ENCODE results near the gene DDX39A. TPM values are rescaled to one million over a fixed set of nuclear protein-coding genes. Genes with fewer than 3 reads are reported as not detected.

DDX39A gene
- total and polyA plus RNA-seq, 2 of the 8 experiments (the other 6 are each of a cell fraction or from before 2014, with no cell fraction given): 139 TPM

GRCh38 chr19:14363183-14364097 is 55.7 kb downstream of the DDX39A start:
- Histone ChIP-seq H3K4ac (replicated peaks; ENCODE audit: insufficient read length, low read depth, low read length) (no peak overlapping the region), H3K9me3 (ENCODE audit: insufficient read depth in 2 of 2, low read depth in 1 of 2, low read length in 1 of 2) (no peaks in the 10 kb centered on the region), H3K4me3 (ENCODE audit: extremely low read depth in 1 of 4, insufficient read depth in 2 of 4, low read depth in 3 of 4, low read length in 4 of 4) (peak overlapping the region; percentile 39 to 75 (median 71)), H4K5ac (ENCODE audit: insufficient read length, low read depth, low read length) (peak overlapping the region; percentile 50), H3K9ac (replicated peaks in 1 of 4; ENCODE audit: extremely low read depth in 1 of 4, low read depth in 3 of 4, low read length in 3 of 4) (peak overlapping the region; percentile 76 to 84 (median 80)), H2BK5ac (ENCODE audit: low read depth, low read length) (peak overlapping the region; percentile 91; the same call in 1 of the 2 replicates), H2AFZ (ENCODE audit: low read length) (no peak overlapping the region), H4K20me1 (replicated peaks in 1 of 2; ENCODE audit: control insufficient read depth in 1 of 2, insufficient read depth in 2 of 2, low read length in 2 of 2) (no peaks in the 10 kb centered on the region), H3K4me1 (replicated peaks in 1 of 4; ENCODE audit: control insufficient read depth in 3 of 4, insufficient read depth in 4 of 4, low read length in 3 of 4) (peaks cover 0 to 5% (median 2%) of the 10 kb centered on the region in 4 experiments; a peak in 3 of 7 replicates), H2BK20ac (ENCODE audit: low read length) (no peak overlapping the region), H3K56ac (replicated peaks; ENCODE audit: insufficient read length, low read depth, low read length) (no peak overlapping the region), H3K14ac (ENCODE audit: insufficient read length) (no peak overlapping the region), H4K91ac (replicated peaks; ENCODE audit: insufficient read length, low read length) (peak overlapping the region; percentile 91), H3K23ac (ENCODE audit: insufficient read length) (no peak overlapping the region), H3K18ac (ENCODE audit: extremely low read depth, low read length) (peak overlapping the region; percentile 64), H3K27ac (ENCODE audit: low read depth, low read length) (peak overlapping the region; percentile 86; the same call in 1 of the 2 replicates), H3K79me2 (ENCODE audit: control insufficient read depth in 1 of 2, insufficient read depth in 2 of 2, low read length in 2 of 2) (no peaks in the 10 kb centered on the region), H3K27me3 (replicated peaks in 1 of 4; ENCODE audit: control insufficient read depth in 3 of 4, extremely low read depth in 1 of 4, insufficient read depth in 3 of 4, low read length in 3 of 4) (no peaks in the 10 kb centered on the region), H2BK120ac (replicated peaks; ENCODE audit: low read depth, low read length) (no peak overlapping the region), H4K8ac (ENCODE audit: extremely low read depth, insufficient read depth, low read length) (peak overlapping the region; percentile 95), H3K23me2 (ENCODE audit: low read depth, low read length) (no peaks in the 10 kb centered on the region), H2BK15ac (ENCODE audit: low read length) (no peak overlapping the region), H2BK12ac (ENCODE audit: low read depth, low read length) (no peak overlapping the region), H3K4me2 (ENCODE audit: insufficient read depth in 1 of 2, low read depth in 2 of 2, low read length in 2 of 2) (peak overlapping the region; percentile 32 to 81), H3K79me1 (ENCODE audit: low read depth, low read length) (no peaks in the 10 kb centered on the region), H2AK5ac (ENCODE audit: low read depth, low read length) (no peak overlapping the region), H3K36me3 (ENCODE audit: control insufficient read depth in 2 of 4, insufficient read depth in 4 of 4, low read length in 3 of 4) (no peaks in the 10 kb centered on the region)
- ChIA-PET CTCF (ENCODE audit: partially characterized antibody) (interaction anchor here (1.0 to 10.3 kb wide), 10 partner anchors 10 to 163 kb away, joined by 3 to 114 read pairs (median 4); partner anchors contain the start of gene ADGRE5), POLR2A (ENCODE audit: partially characterized antibody) (interaction anchor here (0.6 to 3.7 kb wide), 29 partner anchors 9 to 589 kb away, joined by 3 to 33 read pairs (median 3); partner anchors contain the start of genes ADGRE5, ASF1B and C19orf53)
- 8% methylated on average over 23 of the region's 35 CpGs; no CpG with 5 or more reads in 1 of the 2 experiments for WGBS, 2 experiments (ENCODE audit: extremely low coverage in 1 of 2, insufficient coverage in 1 of 2, insufficient read length in 1 of 2, insufficient replicate concordance in 2 of 2, low coverage in 1 of 2, low lambda C conversion rate in 2 of 2, missing lambda C conversion rate in 1 of 2)
- FAIRE-seq (no peak), DNase-seq (ENCODE audit: low read depth in 1 of 2, low spot score in 2 of 2) (peak; percentile 53 to 88)
- no peak for TF ChIP-seq EZH2 (IDR thresholded peaks at IDR 0.05; ENCODE audit: low read depth, low read length, severe bottlenecking)
- no peak for TF ChIP-seq CTBP2 (IDR thresholded peaks at IDR 0.05; ENCODE audit: borderline replicate concordance, insufficient read depth, insufficient read length, low read length)
- TF ChIP-seq KDM1A (IDR thresholded peaks at IDR 0.05; ENCODE audit: borderline replicate concordance, low read length): no peak
- TF ChIP-seq BCL11A (IDR thresholded peaks at IDR 0.05; ENCODE audit: low read depth in 2 of 2, low read length in 2 of 2): no peak
- peak; percentile 67 for TF ChIP-seq MAX (IDR thresholded peaks at IDR 0.05)
- no peak for TF ChIP-seq BACH1 (IDR thresholded peaks at IDR 0.05; ENCODE audit: low read length)
- TF ChIP-seq JUN (IDR thresholded peaks at IDR 0.05; ENCODE audit: low read depth, low read length): no peak
- TF ChIP-seq PHF8 (conservative IDR thresholded peaks at IDR 0.05; ENCODE audit: low read depth, low read length): peak; percentile 77
- TF ChIP-seq CREB1 (IDR thresholded peaks at IDR 0.05): no peak
- no peak for TF ChIP-seq TEAD4 (IDR thresholded peaks at IDR 0.05; ENCODE audit: low read depth, low read length)
- TF ChIP-seq NRF1 (IDR thresholded peaks at IDR 0.05; ENCODE audit: low read depth, low read length): no peak
- peak; percentile 79 to 86 for TF ChIP-seq POLR2A (IDR thresholded peaks at IDR 0.05; ENCODE audit: control extremely low read depth in 1 of 2, low read depth in 2 of 2, low read length in 2 of 2)

All from H1 (cell line).